Heart right ventricle (tissue), 16 donors: ENCODE data around the gene CBFA2T3. TPM values are rescaled to one million over a fixed set of nuclear protein-coding genes. Genes with fewer than 3 reads are reported as not detected.

Experiments used
- ATAC-seq, 8 donors: fragments of 200-7000 bp; cut with Tn5 transposase; one replicate each; pipeline ENCODE4 v1.9.1; 2020; ENCODE audit warnings: mild to moderate bottlenecking in 8 of 8, moderate library complexity in 8 of 8, moderate number of reproducible peaks in 1 of 8
- DNase-seq, 2 donors: peaks; one replicate each; pipeline ENCODE4 v3.0.0-alpha.2; 2020
- H3K27ac ChIP-seq, 10 donors: fragments of 200-600 bp; sonication (generic) in 2 of 10; one replicate each; pipeline versions ENCODE4 v1.5.0 to v1.8.0; 2020 to 2022; ENCODE audit warnings: mild to moderate bottlenecking in 3 of 10
- H3K27me3 ChIP-seq, 7 donors: fragments of 200-600 bp; one replicate each; pipeline ENCODE4 v1.8.0; 2021 to 2022; ENCODE audit warnings: mild to moderate bottlenecking in 2 of 7
- H3K36me3 ChIP-seq, 9 donors: fragments of 200-600 bp; sonication (generic) in 1 of 9; one replicate each; pipeline versions ENCODE4 v1.5.0 to v1.8.0; 2020 to 2022; ENCODE audit warnings: mild to moderate bottlenecking in 2 of 9
- H3K4me1 ChIP-seq, 9 donors: fragments of 200-600 bp; sonication (generic) in 1 of 9; one replicate each; pipeline versions ENCODE4 v1.5.0 to v1.8.0; 2020 to 2022; ENCODE audit warnings: mild to moderate bottlenecking in 4 of 9
- H3K4me3 ChIP-seq, 10 donors: fragments of 200-600 bp; sonication (generic) in 2 of 10; one replicate each; pipeline versions ENCODE4 v1.5.0 to v1.8.0; 2020 to 2022; ENCODE audit warnings: mild to moderate bottlenecking in 7 of 10, moderate library complexity in 2 of 10
- H3K9me3 ChIP-seq, 11 donors: fragments of 200-600 bp in 10 of 11; sonication (generic) in 2 of 11; one replicate each; pipeline versions ENCODE4 v1.5.0 to v1.8.0; 2013 to 2022; ENCODE audit warnings: mild to moderate bottlenecking in 2 of 11, control low read depth in 1 of 11, moderate library complexity in 1 of 11
- CTCF ChIP-seq, 9 donors: fragments of 200-600 bp; sonication (generic) in 2 of 9; IDR thresholded peaks; one replicate each; pipeline versions ENCODE4 v1.5.0 to v1.8.0; 2021 to 2022; ENCODE audit warnings: antibody characterized with exemption in 9 of 9, mild to moderate bottlenecking in 5 of 9, moderate library complexity in 1 of 9
- WGBS, 2 donors: extraction: QIAGEN DNeasy Blood & Tissue Kit; methylation state at CpG; one replicate each; pipeline ENCODE4 v1.1.7; 2013; ENCODE audit warnings: inconsistent platforms in 1 of 2; 5-methylcytosine and 5-hydroxymethylcytosine counted together
- intact Hi-C, 10 donors: fragments of 100-400 bp; cut with DNase I; formaldehyde crosslinking; loops; one replicate each; pipeline versions ENCODE4 v1.11.1 to v1.14.2; 2022
- polyA plus RNA-seq, 2 donors: library from polyadenylated mRNA; stranded (reverse); fragments of 200-250 nt; gene quantifications; one replicate each; pipeline ENCODE4 v1.2.3, GENCODE V29; 2013
- total RNA-seq, 10 donors: library from RNA; stranded (reverse); fragmentation: NEBNext Ultra II Directional in 3 of 10; extraction: Animal tissue kit (Norgen Biotek cat#: 25700) in 3 of 10; gene quantifications; one replicate each; pipeline versions ENCODE4 v1.2.1 to v1.2.4, GENCODE V29; 2021 to 2023
- donor health status: Arrhythmogenic right ventricular cardiomyopathy.
- donor health status: ischemic (EF 13 %, LVEDD 7.1; RV severe dilation, severe dysfunction).
- donor health status: healthy with polysubstance abuse.
- donor health status: DM: no; HTN: yes; CAD: no.
- donor health status: DM: no; HTN: no; CAD: no.
- donor health status: ischemic (EF 25% LVEDD 6.9; RV normal size, moderate dysfunction).
- donor health status: ischemic (EF 25% LVEDD 5.7; RV mildly dilated, moderate dysfunction).
- donor health status: healthy.
- donor health status: DM: yes; HTN: yes; CAD: no.
- donor health status: Ischemic cardiomyopathy.
- donor health status: ischemic (EF 35%, LVEDD 5.7; RV mildly dilated, moderate dysfunction).
- donor health status: nonischemic (EF 11% LVEDD 7.7; RV severe dilation, severe dysfunction).
- donor health status: DM: yes; HTN: yes; CAD: no.
- donor health status: PGD.
- donor health status: ischemic (EF 29% LVEDD 5.4; RV normal size, mild dysfunction).
- donor health status: nonischemic (EF 23%, LVEDD 6.1; RV moderate dilation, normal function).

Gene CBFA2T3
- total and polyA plus RNA-seq, 12 donors, result 3.1 to 17.6 (median 6.1) TPM

- DNase-seq (no peak), ATAC-seq (peak in 5 of 8 donors; percentile 4 to 15 (median 6))
- H3K36me3 ChIP-seq, result no peaks in the 10 kb centered on the region
- peak overlapping the region in 3 of 10 donors; percentile 11 to 48 (median 39) for H3K4me3 ChIP-seq
- H3K4me1 ChIP-seq, result peaks cover 32 to 76% (median 65%) of the 10 kb centered on the region in 9 donors
- no peak for TF ChIP-seq CTCF (IDR thresholded peaks at IDR 0.05)
- WGBS, 2 donors, result 77 to 83% methylated on average over 22 of the region's 22 CpGs
- H3K27ac ChIP-seq, result peak overlapping the region; percentile 35 to 89 (median 78)
- no peaks in the 10 kb centered on the region for H3K9me3 ChIP-seq
- intact Hi-C loops, result loop anchor here in 4 of 10 donors (1.0 to 5.0 kb wide), 4 partner anchors 16 to 111 kb away; partner anchors contain the start of gene APRT (in 1 of the 4)
- H3K27me3 ChIP-seq, result no peaks in the 10 kb centered on the region
Measured at GRCh38 chr16:88922826-88923410, 54.1 kb downstream of the CBFA2T3 start.

- intact Hi-C loops, result loop anchor here in 4 of 10 donors (1.0 to 5.0 kb wide), 4 partner anchors 17 to 110 kb away; partner anchors contain the start of gene APRT (in 1 of the 4)
- ATAC-seq, result peak; percentile 74 to 83 (median 78)
Measured at GRCh38 chr16:88922114-88922825, 54.7 kb downstream of the CBFA2T3 start.

GRCh38 chr16:88921591-88921990 is 55.4 kb downstream of the CBFA2T3 start:
- 55 to 62% methylated on average over 19 of the region's 19 CpGs for WGBS, 2 donors
- Histone ChIP-seq H3K27ac (peak overlapping the region; percentile 47 to 89 (median 78)), H3K9me3 (no peaks in the 10 kb centered on the region), H3K4me3 (peak overlapping the region in 9 of 10 donors; percentile 3 to 48 (median 26)), H3K27me3 (no peaks in the 10 kb centered on the region), H3K36me3 (no peaks in the 10 kb centered on the region), H3K4me1 (peaks cover 32 to 76% (median 63%) of the 10 kb centered on the region in 9 donors)
- DNase-seq, result no peak
- peak in 1 of 8 donors; percentile 26 for ATAC-seq
- intact Hi-C loops, result loop anchor here in 4 of 10 donors (2.0 to 5.0 kb wide), 3 partner anchors 17 to 109 kb away; partner anchors contain the start of gene APRT (in 1 of the 4)
- no peak for TF ChIP-seq CTCF (IDR thresholded peaks at IDR 0.05)

More at GRCh38 chr16:88922114-88922825, 54.7 kb downstream of the CBFA2T3 start:
- peak; percentile 92 for DNase-seq
- peak in 3 of 9 donors; percentile 5 to 15 (median 14) for TF ChIP-seq CTCF (IDR thresholded peaks at IDR 0.05)
- Histone ChIP-seq H3K27ac (peak overlapping the region; percentile 47 to 89 (median 78)), H3K9me3 (no peaks in the 10 kb centered on the region), H3K36me3 (no peaks in the 10 kb centered on the region), H3K4me1 (peaks cover 32 to 76% (median 63%) of the 10 kb centered on the region in 9 donors), H3K27me3 (no peaks in the 10 kb centered on the region), H3K4me3 (peak overlapping the region in 9 of 10 donors; percentile 3 to 48 (median 26))
- WGBS, 2 donors, result 39 to 41% methylated on average over 26 of the region's 26 CpGs
